Endothelial cell of umbilical vein (primary cell): ENCODE data around the gene HDHD5. TPM values are rescaled to one million over a fixed set of nuclear protein-coding genes. Genes with fewer than 3 reads are reported as not detected.

Experiments used
- BruUV-seq: library from RNA; stranded (reverse); fragments of 400-500 nt; replicated peaks from 2 replicates; lab custom pipeline; 2021; lab: Mats Ljungman, UMichigan
- CTCF ChIA-PET: fragments of 300-600, 350-600 bp; sonication (Branson Sonifier 250); formaldehyde crosslinking; loops from one replicate; lab custom pipeline; 2021; ENCODE audit warnings: antibody characterized with exemption, inconsistent platforms; lab: Charles Lee
- POLR2A ChIA-PET: fragments of 300-600, 350-600 bp; sonication (Branson Sonifier 250); formaldehyde crosslinking; loops from one replicate; lab custom pipeline; 2021; ENCODE audit warnings: antibody characterized with exemption, inconsistent platforms; lab: Charles Lee
- DNase-seq: peaks from one replicate; pipeline ENCODE4 v3.0.0-alpha.2; 2011; ENCODE audit warnings: low read depth, low spot score
- FAIRE-seq: peaks from 2 replicates; lab custom pipeline; 2011; peaks lifted over from hg19 to GRCh38; lab: Jason Lieb, UNC
- H2AFZ ChIP-seq: 2 replicates; pipeline ENCODE4 v1.6.0; 2012; ENCODE audit warnings: low read depth, low read length, control low read depth, inconsistent platforms
- H3K27ac ChIP-seq: 2 replicates; pipeline ENCODE4 v1.5.1; 2011; ENCODE audit warnings: low read depth, mild to moderate bottlenecking, control low read depth, low read length, moderate library complexity; ENCODE audit not compliant: insufficient read depth
- H3K27me3 ChIP-seq, 2 experiments: 2 replicates each; pipeline versions ENCODE4 v1.6.0 to v1.6.1; 2011; ENCODE audit warnings: low read length in 2 of 2, mixed read lengths in 1 of 2; ENCODE audit not compliant: control insufficient read depth in 2 of 2, insufficient read depth in 2 of 2
- H3K36me3 ChIP-seq, 2 experiments: 2 replicates in 1 of 2; 3 replicates in 1 of 2; pipeline ENCODE4 v1.5.1; 2011; ENCODE audit warnings: low read length in 2 of 2, mild to moderate bottlenecking in 1 of 2, moderate library complexity in 1 of 2; ENCODE audit not compliant: control insufficient read depth in 2 of 2, insufficient read depth in 2 of 2; ENCODE audit errors: extremely low read depth in 1 of 2
- H3K4me1 ChIP-seq: 3 replicates; pipeline ENCODE4 v1.5.1; 2011; ENCODE audit warnings: mild to moderate bottlenecking, low read length; ENCODE audit not compliant: control insufficient read depth, insufficient read depth; ENCODE audit errors: extremely low read depth
- H3K4me2 ChIP-seq: 2 replicates; pipeline ENCODE4 v1.6.1; 2011; ENCODE audit warnings: low read length, control low read depth, mixed read lengths; ENCODE audit not compliant: insufficient read depth
- H3K4me3 ChIP-seq, 3 experiments: fragments of 200-600 bp in 1 of 3; sonication (generic), shearing (Covaris generic) in 1 of 3; replicated peaks in 1 of 3; 2 replicates each; pipeline ENCODE4 v1.5.1; 2011 to 2016; ENCODE audit warnings: control low read depth in 3 of 3, low read length in 3 of 3, mild to moderate bottlenecking in 2 of 3, inconsistent platforms in 1 of 3, low read depth in 1 of 3, moderate library complexity in 1 of 3; ENCODE audit not compliant: insufficient read depth in 1 of 3
- H3K79me2 ChIP-seq: 2 replicates; pipeline ENCODE4 v1.6.0; 2012; ENCODE audit warnings: low read length, inconsistent platforms; ENCODE audit not compliant: control insufficient read depth, insufficient read depth
- H3K9ac ChIP-seq: replicated peaks from 2 replicates; pipeline ENCODE3; 2011; ENCODE audit warnings: low read length, control low read depth; ENCODE audit not compliant: insufficient read depth; ENCODE audit errors: extremely low read depth
- H3K9me1 ChIP-seq: replicated peaks from 3 replicates; pipeline ENCODE4 v1.6.0; 2011; ENCODE audit warnings: mild to moderate bottlenecking, low read length; ENCODE audit not compliant: control insufficient read depth, insufficient read depth; ENCODE audit errors: extremely low read depth
- H3K9me3 ChIP-seq: replicated peaks from 2 replicates; pipeline ENCODE4 v1.5.1; 2012; ENCODE audit warnings: low read length, inconsistent platforms; ENCODE audit not compliant: control insufficient read depth, insufficient read depth
- H4K20me1 ChIP-seq: replicated peaks from 2 replicates; pipeline ENCODE3; 2011; ENCODE audit warnings: mild to moderate bottlenecking, low read length; ENCODE audit not compliant: control insufficient read depth, insufficient read depth; ENCODE audit errors: extremely low read depth
- CTCF ChIP-seq, 2 donors: IDR thresholded peaks; 1 replicate in 1 of 2; 2 replicates in 1 of 2; pipeline ENCODE4 v1.5.1; 2011; ENCODE audit warnings: low read length in 2 of 2, mild to moderate bottlenecking in 2 of 2, moderate library complexity in 2 of 2, control low read depth in 1 of 2, inconsistent platforms in 1 of 2, low read depth in 1 of 2; ENCODE audit not compliant: insufficient read depth in 1 of 2; ENCODE audit errors: extremely low read depth in 1 of 2
- EZH2 ChIP-seq: IDR thresholded peaks from 2 replicates; pipeline ENCODE4 v1.6.1; 2012; ENCODE audit warnings: borderline replicate concordance, low read depth, mild to moderate bottlenecking, moderate library complexity, low read length, inconsistent platforms; ENCODE audit not compliant: severe bottlenecking
- FOS ChIP-seq: IDR thresholded peaks from 2 replicates; pipeline ENCODE4 v1.6.1; 2011; ENCODE audit warnings: mild to moderate bottlenecking, low read length, moderate library complexity, borderline replicate concordance; ENCODE audit not compliant: insufficient read depth
- GATA2 ChIP-seq: IDR thresholded peaks from 2 replicates; pipeline ENCODE4 v1.7.0; 2011; ENCODE audit warnings: low read depth, mild to moderate bottlenecking, moderate library complexity, mixed read lengths, low read length; ENCODE audit not compliant: insufficient read length, insufficient read depth
- JUN ChIP-seq: IDR thresholded peaks from 2 replicates; pipeline ENCODE4 v1.6.1; 2011; ENCODE audit warnings: borderline replicate concordance, low read depth; ENCODE audit not compliant: insufficient read length, insufficient read depth
- MAX ChIP-seq: IDR thresholded peaks from 2 replicates; pipeline ENCODE4 v1.6.1; 2011; ENCODE audit not compliant: insufficient read depth, insufficient read length
- MYC ChIP-seq: IDR thresholded peaks from one replicate; pipeline ENCODE4 v1.6.1; 2011; ENCODE audit warnings: mild to moderate bottlenecking, low read depth, low read length
- POLR2A ChIP-seq: IDR thresholded peaks from 2 replicates; pipeline ENCODE4 v1.6.1; 2012; ENCODE audit warnings: low read depth, mild to moderate bottlenecking, control low read depth, low read length
- POLR2AphosphoS5 ChIP-seq: IDR thresholded peaks from 2 replicates; pipeline ENCODE4 v1.6.1; 2012; ENCODE audit warnings: low read depth, mild to moderate bottlenecking, control low read depth, low read length, moderate library complexity; ENCODE audit not compliant: insufficient read depth
- dilution Hi-C: fragments of 300-500 bp; cut with MboI; formaldehyde crosslinking; loops from one replicate; pipeline ENCODE4 v1.15.0; 2019; ENCODE audit warnings: low sequenced_read_pairs; ENCODE audit not compliant: extremely low pct_ligation_motif_present
- intact Hi-C: fragments of 100-400 bp; cut with micrococcal nuclease; formaldehyde crosslinking; loops from one replicate; pipeline ENCODE4 v1.10.0; 2022
- polyA plus RNA-seq, 4 experiments: library from polyadenylated mRNA; depleted of rRNA in 3 of 4; stranded (reverse) in 3 of 4; unstranded in 1 of 4; fragments of >200 nt; gene quantifications; 2 replicates each; pipeline versions ENCODE4 v1.2.1 to v1.2.3, GENCODE V29; 2011 to 2012; ENCODE audit warnings: missing spikeins in 1 of 4
- total RNA-seq: library from RNA; stranded (reverse); gene quantifications from 2 replicates; pipeline ENCODE4 v1.2.3, GENCODE V29; 2021

HDHD5 gene
- total and polyA plus RNA-seq, 2 donors (not counting 3 experiments of a cell fraction or from before 2014, with no cell fraction given): 28.1 to 54.1 TPM

GRCh38 chr22:17143101-17143500, 16.0 kb downstream of the HDHD5 start:
- TF ChIP-seq MYC (no peak), GATA2 (no peak)
- Histone ChIP-seq H2AFZ (no peak overlapping the region), H3K9ac (no peak overlapping the region), H3K9me3 (no peaks in the 10 kb centered on the region), H3K4me3 (no peak overlapping the region), H3K9me1 (no peaks in the 10 kb centered on the region), H3K36me3 (peaks cover 0 to 23% of the 10 kb centered on the region in 2 experiments), H3K27ac (no peak overlapping the region), H4K20me1 (no peaks in the 10 kb centered on the region), H3K79me2 (no peaks in the 10 kb centered on the region), H3K27me3 (no peaks in the 10 kb centered on the region), H3K4me2 (no peak overlapping the region), H3K4me1 (no peaks in the 10 kb centered on the region)
- BruUV-seq: no TSS peak
- dilution Hi-C loops (no loop called here), intact Hi-C loops (no loop called here)
- FAIRE-seq (no peak), DNase-seq (no peak)
- ChIA-PET CTCF (interaction anchor here (1.5 kb wide), 1 partner anchor 28 kb away, joined by 5 read pairs; no protein-coding TSS in a partner anchor), POLR2A (no interaction called here)

GRCh38 chr22:17140826-17141766, 18.0 kb downstream of the HDHD5 start:
- H3K4me3 ChIP-seq: no peak overlapping the region
- dilution Hi-C loops (no loop called here), intact Hi-C loops (no loop called here)
- H3K27ac ChIP-seq: no peak overlapping the region
- CTCF ChIA-PET: no interaction called here
- no peak overlapping the region for H3K4me2 ChIP-seq
- no peaks in the 10 kb centered on the region for H4K20me1 ChIP-seq
- H2AFZ ChIP-seq: no peak overlapping the region
- POLR2A ChIA-PET: interaction anchor here (0.6 kb wide), 1 partner anchor 9 kb away, joined by 5 read pairs; no protein-coding TSS in a partner anchor
- no peaks in the 10 kb centered on the region for H3K79me2 ChIP-seq
- H3K9ac ChIP-seq: no peak overlapping the region
- H3K4me1 ChIP-seq: no peaks in the 10 kb centered on the region
- TF ChIP-seq GATA2 (no peak), CTCF (IDR thresholded peaks at IDR 0.05; ENCODE audit: extremely low read depth in 1 of 2, insufficient read depth in 1 of 2, low read depth in 1 of 2, low read length in 2 of 2) (no peak), MYC (no peak), JUN (no peak), MAX (no peak), POLR2AphosphoS5 (no peak), POLR2A (no peak), FOS (no peak), EZH2 (no peak)
- DNase-seq (no peak), FAIRE-seq (no peak)
- H3K36me3 ChIP-seq: peaks cover 0 to 26% of the 10 kb centered on the region in 2 experiments
- H3K27me3 ChIP-seq: no peaks in the 10 kb centered on the region
- no peaks in the 10 kb centered on the region for H3K9me1 ChIP-seq
- BruUV-seq: no TSS peak
- H3K9me3 ChIP-seq: no peaks in the 10 kb centered on the region
